HG02885 (cell line): ENCODE measurements around the gene TRIM17.

Experiments used
- ATAC-seq: cut with Tn5 transposase; IDR thresholded peaks from one replicate; pipeline ENCODE4 v1.9.1; 2021; ENCODE audit warnings: mild to moderate bottlenecking; ENCODE audit not compliant: unreplicated experiment, poor library complexity

The TRIM17 gene

GRCh38 chr1:228391411-228392020, 25.1 kb downstream of the TRIM17 start:
- ATAC-seq, result no peak

- ATAC-seq, result no peak
Measured at GRCh38 chr1:228390649-228391048, 26.0 kb downstream of the TRIM17 start.

- no peak for ATAC-seq
Measured at GRCh38 chr1:228387321-228387720, 29.3 kb downstream of the TRIM17 start.

GRCh38 chr1:228385232-228385631, 31.4 kb downstream of the TRIM17 start:
- no peak for ATAC-seq

GRCh38 chr1:228383773-228384172, 32.9 kb downstream of the TRIM17 start:
- no peak for ATAC-seq

- ATAC-seq, result no peak
Measured at GRCh38 chr1:228381356-228381755, 35.3 kb downstream of the TRIM17 start.

GRCh38 chr1:228379666-228380065, 37.0 kb downstream of the TRIM17 start:
- no peak for ATAC-seq

- no peak for ATAC-seq
Measured at GRCh38 chr1:228378873-228379460, 37.7 kb downstream of the TRIM17 start.

- ATAC-seq, result no peak
Measured at GRCh38 chr1:228378090-228378872, 38.4 kb downstream of the TRIM17 start.

GRCh38 chr1:228377664-228378089, 39.0 kb downstream of the TRIM17 start:
- ATAC-seq, result no peak

- ATAC-seq, result no peak
Measured at GRCh38 chr1:228376651-228377631, 39.7 kb downstream of the TRIM17 start.

- no peak for ATAC-seq
Measured at GRCh38 chr1:228376262-228376628, 40.4 kb downstream of the TRIM17 start.

- ATAC-seq, result no peak
Measured at GRCh38 chr1:228375578-228376261, 40.9 kb downstream of the TRIM17 start.

GRCh38 chr1:228374711-228375577, 41.7 kb downstream of the TRIM17 start:
- no peak for ATAC-seq

- no peak for ATAC-seq
Measured at GRCh38 chr1:228373681-228374571, 42.7 kb downstream of the TRIM17 start.

- no peak for ATAC-seq
Measured at GRCh38 chr1:228373004-228373680, 43.5 kb downstream of the TRIM17 start.

- no peak for ATAC-seq
Measured at GRCh38 chr1:228372183-228373003, 44.3 kb downstream of the TRIM17 start.
